GM12873 (cell line): ENCODE measurements around the gene VWA5B2.

Experiments
- TF ChIP-seq, protein P1 (sequence below): IDR thresholded peaks from 2 replicates; pipeline ENCODE4 v1.5.1; 2012; ENCODE audit warnings: low read depth, mild to moderate bottlenecking, moderate library complexity, low read length, control low read depth; ENCODE audit not compliant: insufficient read depth; ENCODE audit errors: missing control alignments

VWA5B2 gene

DNA sequence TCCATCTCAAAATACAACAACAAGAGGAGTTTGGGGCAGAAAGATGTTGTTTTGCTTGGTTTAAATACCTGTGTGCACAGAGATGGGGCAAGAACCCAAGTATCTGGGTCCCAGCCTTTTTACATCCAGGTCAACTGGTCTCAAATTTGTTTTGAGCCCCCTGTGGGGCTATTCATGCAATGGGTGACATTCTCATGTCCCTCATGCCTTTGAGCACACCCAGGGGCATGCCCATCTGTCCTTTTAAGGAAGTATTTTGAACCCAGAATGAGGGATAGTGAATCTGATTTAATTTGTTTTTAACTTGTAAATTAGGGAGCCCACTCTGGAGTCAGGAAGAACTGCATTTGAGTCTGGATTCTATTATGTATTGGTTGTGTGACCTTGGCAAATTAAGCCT, 28.6 kb upstream of the VWA5B2 start:
- TF ChIP-seq, protein P1, sequence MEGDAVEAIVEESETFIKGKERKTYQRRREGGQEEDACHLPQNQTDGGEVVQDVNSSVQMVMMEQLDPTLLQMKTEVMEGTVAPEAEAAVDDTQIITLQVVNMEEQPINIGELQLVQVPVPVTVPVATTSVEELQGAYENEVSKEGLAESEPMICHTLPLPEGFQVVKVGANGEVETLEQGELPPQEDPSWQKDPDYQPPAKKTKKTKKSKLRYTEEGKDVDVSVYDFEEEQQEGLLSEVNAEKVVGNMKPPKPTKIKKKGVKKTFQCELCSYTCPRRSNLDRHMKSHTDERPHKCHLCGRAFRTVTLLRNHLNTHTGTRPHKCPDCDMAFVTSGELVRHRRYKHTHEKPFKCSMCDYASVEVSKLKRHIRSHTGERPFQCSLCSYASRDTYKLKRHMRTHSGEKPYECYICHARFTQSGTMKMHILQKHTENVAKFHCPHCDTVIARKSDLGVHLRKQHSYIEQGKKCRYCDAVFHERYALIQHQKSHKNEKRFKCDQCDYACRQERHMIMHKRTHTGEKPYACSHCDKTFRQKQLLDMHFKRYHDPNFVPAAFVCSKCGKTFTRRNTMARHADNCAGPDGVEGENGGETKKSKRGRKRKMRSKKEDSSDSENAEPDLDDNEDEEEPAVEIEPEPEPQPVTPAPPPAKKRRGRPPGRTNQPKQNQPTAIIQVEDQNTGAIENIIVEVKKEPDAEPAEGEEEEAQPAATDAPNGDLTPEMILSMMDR = no peak

DNA sequence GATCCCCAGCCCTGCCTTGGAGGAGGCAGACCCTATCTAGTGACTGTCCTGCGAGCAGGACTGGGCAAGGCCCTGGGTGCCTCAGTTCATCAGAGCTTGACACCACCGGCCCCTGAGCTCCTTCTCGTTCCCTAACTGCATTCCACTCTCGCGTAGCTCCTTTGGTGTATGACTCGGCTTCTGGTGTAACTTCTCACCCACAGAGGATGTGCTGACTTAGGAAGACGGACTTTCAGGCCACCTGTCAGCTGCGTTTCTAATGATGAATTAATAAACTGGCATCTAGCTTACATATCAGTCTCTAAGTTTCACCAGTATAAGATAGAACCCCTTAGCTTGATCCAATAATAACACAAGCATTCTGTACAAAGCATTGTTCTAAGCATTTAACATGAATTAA, 25.9 kb upstream of the VWA5B2 start:
- TF ChIP-seq, protein P1 = no peak

DNA sequence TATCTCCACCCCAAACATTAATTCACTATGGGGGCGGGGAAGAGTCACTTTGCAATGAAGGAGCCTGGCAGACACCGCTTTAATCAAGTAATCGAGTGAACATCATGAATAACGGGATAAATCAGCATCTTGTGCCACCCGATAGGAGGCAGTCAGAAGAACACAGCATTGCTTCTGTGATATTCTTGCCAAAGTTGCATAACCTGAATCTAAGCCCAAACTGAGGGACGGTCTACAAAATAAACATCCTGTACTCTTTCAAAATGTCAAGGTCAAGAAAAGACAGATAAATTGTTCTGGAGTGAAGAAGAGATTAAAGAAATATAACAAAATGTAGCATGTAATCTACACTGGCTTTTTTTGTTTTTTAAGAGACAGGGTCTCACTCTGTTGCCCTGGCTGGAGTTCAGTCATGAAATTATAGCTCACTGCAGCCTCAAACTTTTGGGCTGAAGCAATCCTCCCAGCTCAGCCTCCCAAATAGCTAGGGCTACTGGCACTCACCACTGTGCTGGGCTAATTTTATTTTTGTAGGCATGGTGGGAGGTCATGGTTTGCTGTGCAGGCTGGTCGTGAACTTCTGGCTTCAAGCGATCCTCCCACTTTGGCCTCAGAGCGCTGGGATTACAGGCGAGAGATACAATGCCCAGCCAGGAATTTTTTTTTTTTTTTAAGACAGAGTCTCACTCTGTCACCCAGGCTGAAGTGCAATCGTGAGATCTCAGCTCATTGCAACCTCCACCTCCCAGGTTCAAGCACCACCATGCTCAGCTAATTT, 20.1 kb upstream of the VWA5B2 start:
- TF ChIP-seq, protein P1 = no peak

DNA sequence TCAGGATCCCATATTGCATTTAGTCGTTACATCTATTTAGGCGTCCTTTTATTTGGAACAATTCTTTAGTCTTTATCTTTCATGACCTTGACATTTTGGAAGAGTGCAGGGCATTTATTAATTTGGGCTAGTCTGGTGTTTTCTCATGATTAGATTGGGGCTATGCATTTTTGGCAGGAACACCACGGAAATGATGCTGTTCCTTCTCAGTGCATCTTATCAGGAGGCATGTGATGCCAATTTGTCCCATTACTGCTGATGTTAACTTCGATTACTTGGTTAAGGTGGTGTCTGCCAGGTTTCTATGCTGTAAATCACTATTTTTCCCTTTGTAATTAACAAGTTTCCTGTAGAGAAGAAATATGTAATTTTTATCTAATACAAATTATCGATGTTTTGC, 18.1 kb upstream of the VWA5B2 start:
- TF ChIP-seq, protein P1 = no peak

DNA sequence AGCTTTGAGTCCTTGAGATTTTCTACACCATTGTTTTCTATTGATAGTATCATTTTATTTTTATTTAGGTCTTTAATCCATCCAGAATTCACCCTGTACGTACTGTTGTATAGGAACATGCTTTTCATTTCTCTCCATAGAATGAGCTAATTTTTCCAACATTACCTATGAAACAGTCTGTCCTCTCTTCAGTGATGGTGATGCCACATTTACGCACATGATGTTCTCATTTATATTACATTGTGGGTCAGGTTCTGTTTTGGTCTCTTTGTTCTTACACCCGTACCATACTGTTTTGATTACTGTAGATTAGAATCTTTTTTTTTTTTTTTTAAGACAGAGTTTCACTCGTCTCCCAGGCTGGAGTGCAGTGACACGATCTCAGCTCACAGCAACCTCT, 17.7 kb upstream of the VWA5B2 start:
- TF ChIP-seq, protein P1 = no peak

DNA sequence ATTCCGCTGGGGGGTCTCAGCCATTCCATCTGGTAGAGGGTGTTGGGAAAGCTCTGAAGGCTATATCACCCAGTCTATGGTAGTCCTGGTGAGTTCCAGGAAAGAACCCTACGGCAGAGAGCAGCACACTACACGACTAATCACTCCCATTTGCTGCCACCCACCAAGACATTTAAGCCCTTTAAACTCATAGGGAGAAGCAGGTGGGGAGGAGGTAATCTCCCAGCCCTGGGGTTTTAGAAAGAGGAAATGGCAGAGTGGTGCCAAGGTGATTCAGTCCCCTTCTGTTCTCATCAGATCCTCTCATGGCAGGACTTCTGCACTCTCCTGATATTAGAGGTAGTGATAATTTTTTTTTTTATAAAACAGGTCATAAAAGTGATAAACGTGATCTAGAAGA, 10.6 kb upstream of the VWA5B2 start:
- TF ChIP-seq, protein P1 = no peak

DNA sequence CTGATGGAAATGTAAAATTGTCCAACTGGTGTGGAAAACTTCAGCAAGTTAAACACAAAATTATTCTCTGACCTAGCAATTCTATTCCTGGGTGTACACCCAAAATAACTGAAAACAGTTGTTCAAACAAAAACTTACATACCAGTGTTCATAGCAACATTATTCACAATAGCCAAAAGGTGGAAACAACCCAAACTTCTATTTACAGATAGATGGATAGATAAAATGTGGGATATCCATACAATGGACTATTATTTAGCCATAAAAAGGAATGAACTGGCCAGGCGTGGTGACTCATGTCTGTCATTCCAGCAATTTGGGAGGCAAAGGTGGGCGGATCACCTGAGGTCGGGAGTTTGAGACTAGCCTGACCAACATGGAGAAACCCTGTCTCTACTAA, 6.9 kb upstream of the VWA5B2 start:
- TF ChIP-seq, protein P1 = no peak
